HG02798 (cell line): ENCODE measurements around the gene SYS1.

Source experiments
- ATAC-seq: cut with Tn5 transposase; IDR thresholded peaks from one replicate; pipeline ENCODE4 v1.9.1; 2021; ENCODE audit warnings: mild to moderate bottlenecking; ENCODE audit not compliant: unreplicated experiment, poor library complexity

Gene SYS1

GRCh38 chr20:45354423-45355208 lies 8.3 kb upstream of the SYS1 start:
- no peak for ATAC-seq

- ATAC-seq: no peak
These were observed 7.5 kb upstream of the SYS1 start for GRCh38 chr20:45355209-45356084.

GRCh38 chr20:45358282-45359068 lies 4.5 kb upstream of the SYS1 start:
- no peak for ATAC-seq

GRCh38 chr20:45359069-45359405 lies 3.9 kb upstream of the SYS1 start:
- ATAC-seq: no peak

GRCh38 chr20:45359406-45360148 lies 3.4 kb upstream of the SYS1 start:
- ATAC-seq: no peak

- ATAC-seq: no peak
These were observed 1.2 kb upstream of the SYS1 start for GRCh38 chr20:45361793-45362192.

- ATAC-seq: no peak
These were observed 896 bp downstream of the SYS1 start for GRCh38 chr20:45363611-45364492.

GRCh38 chr20:45365444-45365970 lies 2.6 kb downstream of the SYS1 start:
- ATAC-seq: no peak

GRCh38 chr20:45366192-45366591 lies 3.2 kb downstream of the SYS1 start:
- ATAC-seq: no peak

- no peak for ATAC-seq
These were observed 3.7 kb downstream of the SYS1 start for GRCh38 chr20:45366631-45367030.

GRCh38 chr20:45367126-45367525 lies 4.2 kb downstream of the SYS1 start:
- no peak for ATAC-seq

- ATAC-seq: peak; percentile 88
These were observed 5.4 kb downstream of the SYS1 start for GRCh38 chr20:45368221-45368980.

- ATAC-seq: no peak
These were observed 7.7 kb downstream of the SYS1 start for GRCh38 chr20:45370571-45371160.

- ATAC-seq: no peak
These were observed 9.3 kb downstream of the SYS1 start for GRCh38 chr20:45372241-45372640.

GRCh38 chr20:45372646-45373352 lies 9.8 kb downstream of the SYS1 start:
- ATAC-seq: no peak

- peak; percentile 82 for ATAC-seq
These were observed 10.6 kb downstream of the SYS1 start for GRCh38 chr20:45373353-45374100.

- ATAC-seq: no peak
These were observed 11.1 kb downstream of the SYS1 start for GRCh38 chr20:45374101-45374467.
